GM12892 (cell line): ENCODE data around the gene AGAP9.
"Not testable (repeated sequence)": the region's sequence is repeated elsewhere in the genome, so short reads cannot be mapped to it uniquely, and the experiment has no call there.

Source experiments
- POLR2A ChIP-seq: IDR thresholded peaks from 2 replicates; pipeline ENCODE4 v1.6.1; 2011; ENCODE audit warnings: low read depth, low read length, control low read depth
- POLR2AphosphoS5 ChIP-seq: IDR thresholded peaks from 2 replicates; pipeline ENCODE4 v1.6.1; 2011; ENCODE audit warnings: low read depth, low read length, control low read depth

DNA sequence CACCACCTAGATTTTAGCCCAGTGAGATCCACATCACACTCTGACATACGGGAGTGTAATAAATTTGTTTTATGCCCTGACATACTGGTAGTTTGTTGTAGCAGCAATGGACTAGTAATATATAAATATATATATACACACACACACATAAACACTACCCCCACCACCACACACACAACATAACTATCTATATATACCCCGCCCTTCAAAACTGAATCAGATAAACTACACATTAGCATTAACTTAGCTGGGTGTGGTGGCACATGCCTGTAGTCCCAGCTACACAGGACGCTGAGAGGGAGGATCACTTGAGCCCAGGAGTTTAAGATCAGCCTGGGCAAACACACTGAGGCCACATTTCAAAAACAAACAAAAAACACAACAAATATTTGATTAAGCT, 13.0 kb upstream of the AGAP9 start:
- not testable (repeated sequence) for TF ChIP-seq POLR2A, POLR2AphosphoS5
